ENCODE data around the gene EPAS1.

The EPAS1 gene

DNA sequence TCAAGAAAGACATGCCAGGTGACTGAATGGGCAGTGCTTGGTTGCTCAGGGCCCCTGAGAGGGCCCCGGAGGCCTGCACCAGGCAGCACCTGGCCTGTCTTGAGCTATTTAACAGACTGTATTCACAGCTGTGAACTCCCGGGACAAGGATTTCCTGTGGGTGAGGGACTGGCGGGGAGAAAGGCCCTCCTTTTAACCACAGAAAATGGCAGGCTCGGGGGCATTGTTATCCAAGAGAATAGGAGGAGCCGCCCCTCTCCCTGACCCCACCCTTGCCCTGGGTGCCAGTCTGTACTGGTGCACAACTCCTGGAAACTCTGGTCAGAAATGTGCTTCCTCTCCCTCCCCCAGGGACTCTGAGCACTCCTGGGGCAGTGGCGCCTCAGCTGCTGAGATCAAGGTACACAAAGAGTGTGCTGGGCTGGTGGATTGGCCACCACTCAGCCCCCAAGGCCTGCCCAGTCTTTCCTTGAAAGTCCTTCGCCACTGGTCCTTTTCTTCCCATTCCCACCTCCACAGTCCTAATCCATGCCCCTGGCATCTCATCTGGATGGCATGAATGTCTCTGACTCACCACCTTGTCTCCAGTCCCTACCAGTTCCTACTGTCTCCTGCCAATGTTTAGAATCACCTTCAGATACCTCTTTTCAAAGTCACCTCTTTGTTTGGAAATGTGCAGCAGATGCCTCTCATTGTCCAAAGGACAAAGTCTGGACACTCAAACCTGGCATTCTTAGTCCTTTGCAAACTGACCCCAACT is 19.6 kb upstream of the EPAS1 start:
- ATAC-seq (replicated peaks) (no peak), DNase-seq (no peak)
- Mint-ChIP-seq H3K4me3 (no peak overlapping the region), H3K36me3 (ENCODE audit: insufficient read depth) (no peaks in the 10 kb centered on the region), H3K4me1 (ENCODE audit: low read depth in 2 of 2) (peaks cover 6 to 8% of the 10 kb centered on the region in 2 donors), H3K27ac (no peak overlapping the region), H3K9me3 (no peaks in the 10 kb centered on the region), H3K27me3 (peaks cover 25 to 47% of the 10 kb centered on the region in 2 donors)

DNA sequence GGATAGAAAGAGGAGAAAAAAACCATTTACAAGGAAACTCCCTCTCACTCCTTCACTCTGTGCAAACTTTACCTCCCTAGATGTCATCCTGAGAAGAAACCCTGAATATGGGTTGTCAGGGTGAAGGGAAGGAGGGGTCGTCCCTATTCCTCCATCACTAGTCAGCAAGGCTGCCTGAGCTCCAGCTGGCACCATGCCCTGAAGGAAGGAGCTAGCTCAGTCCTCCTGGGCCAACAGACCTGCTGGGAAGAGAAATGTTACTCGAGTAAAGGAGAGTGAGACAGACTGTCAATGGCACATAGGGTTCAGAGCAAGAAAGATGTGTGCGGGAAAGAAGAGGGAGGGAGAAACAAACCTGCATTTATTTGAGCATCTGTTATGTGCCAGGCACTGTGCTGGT is 18.3 kb upstream of the EPAS1 start:
- Mint-ChIP-seq H3K27me3 (peaks cover 28 to 48% of the 10 kb centered on the region in 2 donors), H3K36me3 (ENCODE audit: insufficient read depth) (no peaks in the 10 kb centered on the region)

DNA sequence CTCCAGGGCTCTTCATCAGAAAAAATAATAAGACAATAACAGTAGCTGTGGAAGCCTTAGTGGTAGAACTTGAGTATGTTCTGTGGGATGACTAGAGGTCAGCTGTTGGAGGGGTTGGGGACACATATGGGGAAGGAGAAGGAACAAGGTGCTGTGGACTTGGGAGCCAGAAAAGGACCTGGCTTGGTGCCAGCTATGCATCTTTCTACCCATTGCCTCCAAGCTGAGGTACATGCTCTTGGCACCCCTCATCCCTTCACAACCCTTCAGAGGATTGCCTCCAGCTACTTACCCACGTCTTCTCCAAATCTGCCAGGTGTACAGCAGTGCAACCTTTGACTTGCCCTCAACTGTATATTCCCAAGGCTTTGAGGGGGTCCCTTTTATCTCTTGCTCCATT is 15.3 kb upstream of the EPAS1 start:
- Mint-ChIP-seq H3K27ac (no peak overlapping the region), H3K36me3 (ENCODE audit: insufficient read depth) (no peaks in the 10 kb centered on the region), H3K4me3 (no peak overlapping the region), H3K27me3 (peaks cover 23 to 27% of the 10 kb centered on the region in 2 donors), H3K9me3 (no peaks in the 10 kb centered on the region), H3K4me1 (ENCODE audit: low read depth in 2 of 2) (peaks cover 0 to 3% of the 10 kb centered on the region in 2 donors)
- DNase-seq = no peak
- no peak for ATAC-seq (replicated peaks)

More for the DNA sequence above, 18.3 kb upstream of the EPAS1 start:
- ATAC-seq (replicated peaks) = no peak
- Mint-ChIP-seq H3K9me3 (no peaks in the 10 kb centered on the region), H3K4me1 (ENCODE audit: low read depth in 2 of 2) (peaks cover 6 to 8% of the 10 kb centered on the region in 2 donors), H3K4me3 (no peak overlapping the region), H3K27ac (no peak overlapping the region)
- no peak for DNase-seq

DNA sequence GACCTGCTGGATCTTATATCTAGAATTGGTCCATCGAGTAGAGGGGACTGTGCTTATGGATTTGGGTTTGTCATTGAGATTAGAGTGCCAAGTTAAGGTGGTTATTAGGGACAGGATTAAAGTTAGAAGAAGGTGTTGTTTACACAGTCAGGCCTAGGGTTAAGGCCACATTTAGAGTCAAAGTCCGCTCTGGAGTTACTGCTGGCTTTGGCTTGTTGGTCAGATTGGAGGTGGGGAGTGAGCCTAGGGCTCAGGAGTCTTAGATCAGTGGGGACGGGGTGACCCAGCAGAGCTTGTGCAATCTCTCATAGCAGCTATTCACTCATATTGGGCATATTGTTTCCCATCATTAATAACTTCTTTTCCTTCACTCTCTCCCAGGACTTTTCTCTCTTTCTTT is 13.5 kb upstream of the EPAS1 start:
- peaks cover 10 to 15% of the 10 kb centered on the region in 2 donors for H3K27me3 Mint-ChIP-seq
- no peaks in the 10 kb centered on the region for H3K36me3 Mint-ChIP-seq (ENCODE audit: insufficient read depth)
- ATAC-seq (replicated peaks) (no peak), DNase-seq (no peak)
- H3K27ac Mint-ChIP-seq = no peak overlapping the region
- no peaks in the 10 kb centered on the region for H3K9me3 Mint-ChIP-seq
- no peak overlapping the region for H3K4me3 Mint-ChIP-seq
- H3K4me1 Mint-ChIP-seq (ENCODE audit: low read depth in 2 of 2) = no peaks in the 10 kb centered on the region

DNA sequence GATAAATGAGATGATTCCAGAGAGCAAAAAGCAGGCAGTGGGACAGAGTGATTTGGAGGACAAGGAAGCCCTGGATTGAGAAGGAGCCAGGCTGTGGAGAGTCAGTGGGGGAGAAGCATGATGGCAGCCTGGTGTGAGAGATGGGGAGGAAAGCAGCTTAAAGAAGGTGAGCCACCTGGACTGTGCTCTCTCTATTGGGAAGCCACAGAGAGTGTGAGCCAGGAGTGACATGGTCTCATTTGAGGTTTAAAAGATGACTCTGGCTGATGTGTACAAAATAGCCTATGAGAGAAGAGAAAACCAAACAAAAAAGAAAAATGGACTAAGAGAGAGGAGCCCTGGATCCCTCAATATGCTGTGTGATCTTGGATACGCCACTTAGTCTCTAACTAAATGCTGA is 12.9 kb upstream of the EPAS1 start:
- ATAC-seq (replicated peaks) = no peak
- H3K9me3 Mint-ChIP-seq = no peaks in the 10 kb centered on the region
- H3K4me3 Mint-ChIP-seq = no peak overlapping the region
- no peaks in the 10 kb centered on the region for H3K4me1 Mint-ChIP-seq (ENCODE audit: low read depth in 2 of 2)
- H3K36me3 Mint-ChIP-seq (ENCODE audit: insufficient read depth) = no peaks in the 10 kb centered on the region
- H3K27me3 Mint-ChIP-seq = peaks cover 8 to 10% of the 10 kb centered on the region in 2 donors
- H3K27ac Mint-ChIP-seq = no peak overlapping the region
- no peak for DNase-seq

DNA sequence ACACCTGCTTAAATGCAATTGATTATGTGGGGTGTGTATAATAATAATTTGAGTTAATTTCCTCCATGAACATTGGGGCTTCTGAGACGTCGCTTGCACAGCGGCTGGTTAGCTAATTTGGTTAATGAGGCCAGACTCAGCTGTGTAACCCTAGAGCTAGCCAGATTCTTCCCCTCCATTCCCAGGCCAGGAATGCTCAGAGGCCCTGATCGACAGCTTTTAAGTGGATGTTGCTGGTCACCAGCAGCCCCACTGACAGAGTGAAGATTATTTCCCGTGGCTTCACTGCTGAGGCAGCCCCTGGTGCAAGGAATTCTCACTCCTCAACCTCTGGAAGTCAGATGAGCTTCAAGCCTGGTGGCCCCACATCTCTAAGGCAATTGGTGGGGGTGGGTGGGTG is 12.4 kb upstream of the EPAS1 start:
- Mint-ChIP-seq H3K36me3 (ENCODE audit: insufficient read depth) (peaks cover 1% of the 10 kb centered on the region), H3K27ac (no peak overlapping the region), H3K9me3 (no peaks in the 10 kb centered on the region), H3K4me1 (ENCODE audit: low read depth in 2 of 2) (no peaks in the 10 kb centered on the region), H3K4me3 (no peak overlapping the region), H3K27me3 (peaks cover 8 to 10% of the 10 kb centered on the region in 2 donors)
- DNase-seq (no peak), ATAC-seq (replicated peaks) (no peak)

DNA sequence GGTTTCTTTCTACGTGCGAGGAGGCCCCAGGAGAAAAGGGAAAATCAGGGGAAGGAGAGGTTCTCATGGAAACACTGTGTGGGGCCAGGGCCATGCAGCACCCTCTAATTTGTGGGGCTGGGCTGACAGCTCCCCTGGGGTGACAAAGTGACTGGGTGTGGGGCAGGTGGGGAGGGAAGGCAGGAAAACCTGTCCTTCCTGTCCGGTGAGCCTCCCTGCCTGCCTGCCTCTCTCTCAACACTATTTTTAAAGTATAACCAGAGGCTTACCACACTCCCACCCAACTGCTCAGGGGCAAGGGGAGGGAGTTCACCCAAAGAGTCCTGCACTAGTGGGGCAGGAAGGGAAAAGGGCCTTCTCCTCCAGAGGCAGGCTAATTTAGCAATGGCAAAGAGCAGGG is 10.5 kb upstream of the EPAS1 start:
- Mint-ChIP-seq H3K4me1 (ENCODE audit: low read depth in 2 of 2) (no peaks in the 10 kb centered on the region), H3K4me3 (no peak overlapping the region), H3K36me3 (ENCODE audit: insufficient read depth) (peaks cover 2% of the 10 kb centered on the region), H3K27ac (no peak overlapping the region), H3K27me3 (peaks cover 8 to 10% of the 10 kb centered on the region in 2 donors), H3K9me3 (no peaks in the 10 kb centered on the region)
- DNase-seq (no peak), ATAC-seq (replicated peaks) (no peak)

DNA sequence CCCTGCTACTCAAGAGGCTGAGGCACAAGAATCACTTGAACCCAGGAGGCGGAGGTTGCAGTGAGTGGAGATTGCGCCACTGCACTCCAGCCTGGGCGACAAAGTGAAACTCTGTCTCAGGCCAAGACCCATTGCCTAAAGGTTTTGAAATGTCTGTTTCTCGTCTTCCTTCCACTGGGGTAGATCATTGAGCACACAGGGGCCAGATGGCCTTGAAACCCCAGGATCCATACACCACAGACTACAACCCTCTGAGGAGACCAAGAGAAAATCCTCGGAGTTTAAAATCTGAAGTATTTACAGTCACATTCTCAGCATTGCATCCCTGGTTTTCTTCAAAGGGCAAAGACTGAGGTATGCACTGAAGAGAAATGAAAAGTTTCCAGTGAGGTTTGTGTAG is 7.1 kb upstream of the EPAS1 start:
- no peak for ATAC-seq (replicated peaks)
- peaks cover 2% of the 10 kb centered on the region for H3K36me3 Mint-ChIP-seq (ENCODE audit: insufficient read depth)
- no peak overlapping the region for H3K27ac Mint-ChIP-seq
- no peaks in the 10 kb centered on the region for H3K9me3 Mint-ChIP-seq
- no peak overlapping the region for H3K4me3 Mint-ChIP-seq
- DNase-seq = no peak
- H3K4me1 Mint-ChIP-seq (ENCODE audit: low read depth in 2 of 2) = no peaks in the 10 kb centered on the region
- H3K27me3 Mint-ChIP-seq = no peaks in the 10 kb centered on the region

DNA sequence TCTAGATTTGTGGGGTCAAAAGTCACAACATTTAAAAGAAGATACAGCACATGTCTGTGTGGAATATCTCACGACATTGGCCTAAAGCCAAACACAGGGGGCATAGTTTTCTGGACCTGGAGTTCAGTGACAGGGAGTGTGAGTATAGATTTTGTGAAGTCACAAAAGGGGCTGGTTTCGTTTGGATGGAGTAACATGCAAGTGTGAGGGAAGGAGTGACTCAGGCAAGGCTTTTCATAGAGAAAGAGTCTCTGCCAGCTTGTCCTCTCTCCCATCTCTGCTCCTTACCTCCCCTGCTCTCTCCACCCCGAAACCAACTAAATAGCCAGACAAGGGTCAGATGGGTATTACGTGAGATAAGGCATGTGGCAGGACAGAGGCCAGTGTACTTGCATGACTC is 3.7 kb upstream of the EPAS1 start:
- ATAC-seq (replicated peaks) (no peak), DNase-seq (no peak)
- Mint-ChIP-seq H3K27ac (no peak overlapping the region), H3K9me3 (no peaks in the 10 kb centered on the region), H3K36me3 (ENCODE audit: insufficient read depth) (peaks cover 10% of the 10 kb centered on the region), H3K4me1 (ENCODE audit: low read depth in 2 of 2) (peaks cover 9 to 11% of the 10 kb centered on the region in 2 donors), H3K4me3 (no peak overlapping the region), H3K27me3 (peaks cover 0 to 8% of the 10 kb centered on the region in 2 donors)

DNA sequence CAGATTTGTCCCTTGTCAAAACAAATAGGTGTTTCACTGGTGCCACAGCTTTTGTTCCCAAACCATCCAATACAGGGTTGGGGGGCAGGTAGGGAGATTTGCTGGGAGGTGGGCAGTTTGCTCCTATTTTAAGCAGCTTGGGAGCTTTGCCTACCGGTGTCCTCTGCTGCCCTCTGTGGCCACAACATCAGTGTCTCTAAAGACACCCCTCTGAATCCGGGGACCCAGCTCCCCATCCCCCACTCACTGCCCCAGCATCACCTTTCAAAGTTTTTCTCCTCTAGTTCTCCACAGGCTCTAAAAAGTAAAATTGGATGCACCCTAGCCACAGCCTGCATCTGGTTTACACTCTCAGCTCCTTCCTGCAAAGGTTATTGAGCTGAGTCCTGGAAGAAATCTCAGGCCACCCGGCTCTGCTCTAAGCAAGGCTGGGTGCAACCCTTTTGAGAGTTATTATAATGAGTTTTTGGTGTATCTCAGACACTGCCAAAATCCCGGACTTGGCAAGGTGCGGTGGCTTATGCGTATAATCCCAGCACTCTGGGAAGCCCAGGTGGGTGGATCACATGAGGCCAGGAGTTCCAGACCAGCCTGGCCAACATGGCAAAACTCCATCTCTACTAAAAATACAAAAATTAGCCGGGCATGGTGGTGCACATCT is 2.9 kb upstream of the EPAS1 start:
- peaks cover 6 to 16% of the 10 kb centered on the region in 2 donors for H3K27me3 Mint-ChIP-seq
- H3K36me3 Mint-ChIP-seq (ENCODE audit: insufficient read depth) = peaks cover 10% of the 10 kb centered on the region
- DNase-seq = no peak
- no peaks in the 10 kb centered on the region for H3K9me3 Mint-ChIP-seq
- no peak overlapping the region for H3K4me3 Mint-ChIP-seq
- H3K27ac Mint-ChIP-seq = no peak overlapping the region
- peaks cover 16 to 17% of the 10 kb centered on the region in 2 donors for H3K4me1 Mint-ChIP-seq (ENCODE audit: low read depth in 2 of 2)
- ATAC-seq (replicated peaks) = no peak

DNA sequence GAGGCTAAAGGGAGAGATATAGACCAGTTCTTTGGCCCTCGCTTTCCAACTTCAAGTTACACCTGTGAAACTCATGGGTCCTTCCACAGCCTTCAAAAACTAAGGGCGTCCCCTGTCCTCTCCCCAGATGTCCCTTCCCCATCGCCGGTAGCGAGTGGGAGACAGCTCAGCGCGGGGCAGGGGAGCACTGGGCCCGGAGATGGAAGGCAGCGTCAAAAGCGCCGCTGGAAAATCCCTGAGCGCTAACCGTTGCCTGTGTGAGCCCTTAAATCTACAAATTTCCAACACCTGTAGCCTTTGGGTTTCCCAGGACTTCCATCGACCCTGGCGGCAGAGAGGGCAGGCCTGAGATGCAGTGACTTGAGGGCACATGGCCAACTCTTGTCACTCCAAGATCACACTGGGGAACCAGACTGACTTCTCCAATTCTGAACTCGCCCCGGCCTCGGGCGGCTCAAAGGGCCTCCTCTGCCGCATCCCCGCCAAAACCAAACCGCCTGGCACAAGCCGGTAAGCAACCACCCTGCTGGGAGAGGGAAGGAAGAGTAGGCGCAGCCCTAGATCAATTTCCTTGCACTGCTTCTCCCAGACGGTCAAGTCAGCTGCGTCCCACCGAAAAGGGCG is 879 bp upstream of the EPAS1 start:
- ATAC-seq (replicated peaks) = no peak
- H3K27ac Mint-ChIP-seq = no peak overlapping the region
- peaks cover 8% of the 10 kb centered on the region for H3K36me3 Mint-ChIP-seq (ENCODE audit: insufficient read depth)

DNA sequence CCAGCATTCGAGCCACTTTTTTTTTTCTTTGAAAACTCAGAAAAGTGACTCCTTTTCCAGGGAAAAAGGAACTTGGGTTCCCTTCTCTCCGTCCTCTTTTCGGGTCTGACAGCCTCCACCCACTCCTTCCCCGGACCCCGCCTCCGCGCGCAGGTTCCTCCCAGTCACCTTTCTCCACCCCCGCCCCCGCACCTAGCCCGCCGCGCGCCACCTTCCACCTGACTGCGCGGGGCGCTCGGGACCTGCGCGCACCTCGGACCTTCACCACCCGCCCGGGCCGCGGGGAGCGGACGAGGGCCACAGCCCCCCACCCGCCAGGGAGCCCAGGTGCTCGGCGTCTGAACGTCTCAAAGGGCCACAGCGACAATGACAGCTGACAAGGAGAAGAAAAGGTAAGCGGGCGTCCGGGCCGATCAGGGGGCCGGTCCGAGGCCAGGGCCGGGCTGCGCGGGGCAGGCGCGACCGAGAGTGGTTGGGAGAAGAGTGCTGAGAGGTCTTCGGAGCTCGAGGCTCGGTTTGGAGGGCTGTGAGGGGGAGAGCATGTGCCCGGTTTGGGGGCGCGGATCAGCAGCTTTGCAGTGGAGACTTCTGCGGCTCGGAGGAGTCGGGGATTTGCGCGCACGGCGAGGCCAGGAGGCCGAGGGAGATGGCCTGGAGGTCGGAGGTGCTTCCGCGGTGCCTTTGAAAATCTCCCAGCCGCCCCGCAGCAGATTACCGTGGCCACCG is 502 bp downstream of the EPAS1 start:
- no peaks in the 10 kb centered on the region for H3K9me3 Mint-ChIP-seq
- peak overlapping the region; percentile 93 to 94 for H3K4me3 Mint-ChIP-seq
- DNase-seq = peak; percentile 62
- H3K27ac Mint-ChIP-seq = peak overlapping the region; percentile 86 to 91
- peaks cover 8% of the 10 kb centered on the region for H3K36me3 Mint-ChIP-seq (ENCODE audit: insufficient read depth)
- ATAC-seq (replicated peaks) = peak; percentile 64
- H3K4me1 Mint-ChIP-seq (ENCODE audit: low read depth in 2 of 2) = peaks cover 23 to 24% of the 10 kb centered on the region in 2 donors
- peaks cover 32 to 50% of the 10 kb centered on the region in 2 donors for H3K27me3 Mint-ChIP-seq

More for the DNA sequence above, 879 bp upstream of the EPAS1 start:
- peaks cover 25 to 37% of the 10 kb centered on the region in 2 donors for H3K27me3 Mint-ChIP-seq
- no peaks in the 10 kb centered on the region for H3K9me3 Mint-ChIP-seq
- peak overlapping the region; percentile 93 to 94 for H3K4me3 Mint-ChIP-seq
- H3K4me1 Mint-ChIP-seq (ENCODE audit: low read depth in 2 of 2) = peaks cover 23 to 24% of the 10 kb centered on the region in 2 donors
- peak in 1 of 3 experiments; percentile 26 for DNase-seq

DNA sequence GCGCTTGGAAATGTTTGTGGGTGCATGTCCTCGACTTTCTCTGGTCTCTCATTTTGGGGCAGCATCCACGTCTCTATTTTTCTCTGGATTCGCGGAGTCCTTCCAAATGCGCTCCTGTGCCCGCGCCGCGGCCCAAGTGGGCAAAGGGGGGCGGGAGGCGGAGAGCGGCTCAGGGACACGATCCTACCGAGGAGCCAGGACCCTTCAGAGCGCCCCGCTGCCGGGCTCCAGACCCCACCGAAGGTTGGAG is 990 bp downstream of the EPAS1 start:
- H3K36me3 Mint-ChIP-seq (ENCODE audit: insufficient read depth) = peaks cover 8% of the 10 kb centered on the region
- no peaks in the 10 kb centered on the region for H3K9me3 Mint-ChIP-seq
- no peak for ATAC-seq (replicated peaks)
- peak overlapping the region; percentile 86 to 91 for H3K27ac Mint-ChIP-seq
- H3K4me3 Mint-ChIP-seq = peak overlapping the region; percentile 93 to 94
- peaks cover 32 to 55% of the 10 kb centered on the region in 2 donors for H3K27me3 Mint-ChIP-seq
- H3K4me1 Mint-ChIP-seq (ENCODE audit: low read depth in 2 of 2) = peaks cover 23 to 24% of the 10 kb centered on the region in 2 donors
- DNase-seq = peak in 1 of 3 experiments; percentile 21

All from effector memory CD8-positive, alpha-beta T cell (primary cell).